Gastroesophageal sphincter (tissue), 4 donors: ENCODE data around the gene SARS1. TPM values are rescaled to one million over a fixed set of nuclear protein-coding genes. Genes with fewer than 3 reads are reported as not detected.

Experiments used
- ATAC-seq: fragments of 150-250 bp; one replicate; pipeline ENCODE4 v1.9.1; 2016; ENCODE audit warnings: mild to moderate bottlenecking, moderate library complexity
- H3K27ac ChIP-seq, 4 donors: fragments of 200-600 bp; sonication (generic) in 3 of 4; 1 replicate in 3 of 4; 2 replicates in 1 of 4; pipeline ENCODE4 v1.5.1; 2016 to 2019
- H3K27me3 ChIP-seq: fragments of 200-600 bp; sonication (generic); one replicate; pipeline ENCODE4 v1.5.1; 2019
- H3K36me3 ChIP-seq, 2 donors: fragments of 200-600 bp; sonication (generic); one replicate each; pipeline ENCODE4 v1.5.1; 2019; ENCODE audit warnings: control low read depth in 1 of 2
- H3K4me1 ChIP-seq, 3 donors: fragments of 200-600 bp; sonication (generic); 1 replicate in 2 of 3; 2 replicates in 1 of 3; pipeline ENCODE4 v1.5.1; 2016 to 2019; ENCODE audit warnings: control low read depth in 2 of 3
- H3K4me3 ChIP-seq, 2 donors: fragments of 200-600 bp; sonication (generic); one replicate each; pipeline ENCODE4 v1.5.1; 2019; ENCODE audit warnings: mild to moderate bottlenecking in 1 of 2, moderate library complexity in 1 of 2
- H3K9me3 ChIP-seq, 3 donors: fragments of 200-600 bp; sonication (generic); one replicate each; pipeline ENCODE4 v1.5.1; 2017 to 2019; ENCODE audit warnings: control low read depth in 2 of 3
- CTCF ChIP-seq, 4 experiments: fragments of 200-600 bp in 2 of 4; fragments of 450-650 bp in 2 of 4; sonication (generic) in 1 of 4; IDR thresholded peaks; one replicate each; pipeline ENCODE4 v1.5.1; 2017 to 2019; ENCODE audit warnings: antibody characterized with exemption in 4 of 4, mild to moderate bottlenecking in 2 of 4, moderate library complexity in 2 of 4
- EP300 ChIP-seq: sonication (generic); formaldehyde crosslinking; IDR thresholded peaks from one replicate; pipeline ENCODE4 v1.6.1; 2017; ENCODE audit warnings: antibody characterized with exemption, mild to moderate bottlenecking
- POLR2A ChIP-seq, 2 donors: fragments of 450-650 bp; IDR thresholded peaks; one replicate each; pipeline ENCODE4 v1.6.1; 2017; ENCODE audit warnings: antibody characterized with exemption in 2 of 2, mild to moderate bottlenecking in 2 of 2, moderate library complexity in 1 of 2
- POLR2AphosphoS5 ChIP-seq: sonication (generic); formaldehyde crosslinking; IDR thresholded peaks from one replicate; pipeline ENCODE4 v1.6.1; 2017; ENCODE audit warnings: antibody characterized with exemption
- WGBS, 2 donors: methylation state at CpG; one replicate each; pipeline ENCODE4 v1.1.5; 2018; ENCODE audit warnings: low coverage in 1 of 2; 5-methylcytosine and 5-hydroxymethylcytosine counted together
- total RNA-seq, 4 donors: library from RNA; depleted of rRNA; stranded (reverse); fragments of >200 nt; gene quantifications; one replicate each; pipeline ENCODE4 v1.1.0, GENCODE V29; 2016

SARS1 gene
- total RNA-seq, 4 donors from 2014 or later = 154 to 187 (median 158) TPM

DNA sequence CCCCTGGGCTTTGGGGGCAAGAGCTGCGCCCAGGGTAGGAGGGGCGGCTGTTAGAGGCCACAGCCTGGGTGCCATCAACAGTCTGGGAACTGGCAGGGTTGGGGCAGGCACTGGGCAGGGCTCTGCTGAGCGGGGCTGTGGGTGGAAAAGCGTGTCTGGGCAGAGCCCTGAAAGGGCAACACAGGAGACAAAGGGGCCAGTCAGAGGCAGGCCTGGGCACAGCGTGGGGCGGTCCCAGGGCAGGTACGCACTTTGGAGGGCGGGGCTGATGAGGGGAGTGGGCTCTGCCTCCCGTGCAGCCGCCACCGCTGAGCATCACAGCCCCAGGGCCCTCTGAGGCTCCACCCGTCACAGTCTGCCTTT, 49.5 kb downstream of the SARS1 start:
- H3K27me3 ChIP-seq = no peaks in the 10 kb centered on the region
- H3K36me3 ChIP-seq = peaks cover 0 to 79% of the 10 kb centered on the region in 2 donors
- H3K27ac ChIP-seq = peak overlapping the region in 3 of 4 donors; percentile 28 to 61 (median 54)
- no peak overlapping the region for H3K4me3 ChIP-seq
- TF ChIP-seq EP300 (no peak), POLR2AphosphoS5 (no peak), CTCF (IDR thresholded peaks at IDR 0.05) (no peak), POLR2A (IDR thresholded peaks at IDR 0.05) (no peak)
- peak; percentile 4 for ATAC-seq
- peaks cover 0 to 18% (median 0%) of the 10 kb centered on the region in 3 donors for H3K4me1 ChIP-seq
- H3K9me3 ChIP-seq = no peaks in the 10 kb centered on the region
- WGBS, 2 donors = 52% methylated on average over 5 of the region's 12 CpGs; no CpG with 5 or more reads in 1 of the 2 donors

- Histone ChIP-seq H3K36me3 (peaks cover 0 to 79% of the 10 kb centered on the region in 2 donors), H3K27ac (peak overlapping the region in 3 of 4 donors; percentile 28 to 61 (median 54))
- TF ChIP-seq POLR2AphosphoS5 (peak; percentile 9), EP300 (no peak), CTCF (IDR thresholded peaks at IDR 0.05) (peak in 3 of 4 experiments; percentile 95 to 100 (median 100))
These were observed 50.1 kb downstream of the SARS1 start for GRCh38 chr1:109263597-109264378.

DNA sequence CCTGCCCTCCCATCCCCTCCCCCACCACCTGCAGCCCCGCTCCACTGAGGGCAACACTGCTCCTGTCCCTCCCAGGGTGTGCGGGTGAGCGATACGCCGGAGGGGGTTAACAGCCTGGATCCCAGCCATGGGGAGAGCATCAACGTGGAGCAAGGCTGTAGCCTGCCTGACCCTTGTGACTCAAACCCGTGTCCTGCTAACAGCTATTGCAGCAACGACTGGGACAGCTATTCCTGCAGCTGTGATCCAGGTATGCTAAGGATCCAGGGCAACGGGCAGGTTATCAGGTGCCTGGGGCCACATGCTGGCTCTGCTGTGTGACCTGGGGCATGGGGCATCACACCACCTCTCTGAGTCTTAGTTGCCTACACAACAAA, 50.6 kb downstream of the SARS1 start:
- Histone ChIP-seq H3K27me3 (no peaks in the 10 kb centered on the region), H3K4me3 (no peak overlapping the region), H3K27ac (no peak overlapping the region), H3K9me3 (no peaks in the 10 kb centered on the region), H3K4me1 (peaks cover 0 to 18% (median 0%) of the 10 kb centered on the region in 3 donors), H3K36me3 (peaks cover 0 to 79% of the 10 kb centered on the region in 2 donors)
- TF ChIP-seq POLR2A (IDR thresholded peaks at IDR 0.05) (no peak), EP300 (no peak), CTCF (IDR thresholded peaks at IDR 0.05) (no peak), POLR2AphosphoS5 (no peak)
- 80% methylated on average over 1 of the region's 9 CpGs; no CpG with 5 or more reads in 1 of the 2 donors for WGBS, 2 donors
- ATAC-seq = no peak

More at GRCh38 chr1:109263597-109264378, 50.1 kb downstream of the SARS1 start:
- Histone ChIP-seq H3K4me3 (no peak overlapping the region), H3K9me3 (no peaks in the 10 kb centered on the region), H3K4me1 (peaks cover 0 to 18% (median 0%) of the 10 kb centered on the region in 3 donors), H3K27me3 (no peaks in the 10 kb centered on the region)
- 20 to 40% methylated on average over 2 of the region's 29 CpGs for WGBS, 2 donors
- peak; percentile 90 for ATAC-seq

GRCh38 chr1:109265016-109265415, 51.3 kb downstream of the SARS1 start:
- no peak for ATAC-seq
- peaks cover 0 to 81% of the 10 kb centered on the region in 2 donors for H3K36me3 ChIP-seq
- no CpG with 5 or more reads among the region's 4 CpGs for WGBS, 2 donors
- H3K27me3 ChIP-seq = no peaks in the 10 kb centered on the region
- peaks cover 0 to 18% (median 0%) of the 10 kb centered on the region in 3 donors for H3K4me1 ChIP-seq
- H3K9me3 ChIP-seq = no peaks in the 10 kb centered on the region
- TF ChIP-seq CTCF (IDR thresholded peaks at IDR 0.05) (no peak), POLR2AphosphoS5 (no peak), POLR2A (IDR thresholded peaks at IDR 0.05) (no peak)
- no peak overlapping the region for H3K4me3 ChIP-seq
- H3K27ac ChIP-seq = no peak overlapping the region
